Activated CD8-positive, alpha-beta T cell treated with anti-CD3 and anti-CD28 coated beads, Interleukin-2, amount 10 ng/mL, durations not matched to agents 7 days and 5 days (primary cell): ENCODE data around the gene KLF7. TPM values are rescaled to one million over a fixed set of nuclear protein-coding genes. Genes with fewer than 3 reads are reported as not detected.
A peak's percentile ranks its signal among the peaks of the same experiment; 100 is the strongest.

Experiments used
- ATAC-seq: fragments of 150-1000 bp; cut with Tn5 transposase; one replicate; pipeline ENCODE4 v1.10.0; 2021; ENCODE audit warnings: moderate library complexity
- CTCF ChIA-PET: fragments of 350-600 bp; sonication (Branson Sonifier 250); formaldehyde crosslinking; loops from one replicate; lab custom pipeline; 2021; ENCODE audit warnings: antibody characterized with exemption; lab: Charles Lee
- POLR2A ChIA-PET: fragments of 350-600 bp; sonication (Branson Sonifier 250); formaldehyde crosslinking; loops from one replicate; lab custom pipeline; 2021; ENCODE audit warnings: antibody characterized with exemption; lab: Charles Lee
- DNase-seq: peaks from one replicate; pipeline ENCODE4 v3.0.0-alpha.2; 2020
- H3K27ac Mint-ChIP-seq: one replicate; pipeline ENCODE4 v1.8.0; 2021; ENCODE audit warnings: mild to moderate bottlenecking, mixed read lengths
- H3K27me3 Mint-ChIP-seq: one replicate; pipeline ENCODE4 v1.8.0; 2021; ENCODE audit warnings: low read depth, mixed read lengths
- H3K36me3 Mint-ChIP-seq: one replicate; pipeline ENCODE4 v1.8.0; 2021; ENCODE audit warnings: low read depth, mixed read lengths
- H3K4me1 Mint-ChIP-seq: one replicate; pipeline ENCODE4 v1.8.0; 2021; ENCODE audit warnings: low read depth, mixed read lengths
- H3K4me3 Mint-ChIP-seq: one replicate; pipeline ENCODE4 v1.8.0; 2021; ENCODE audit warnings: mild to moderate bottlenecking, mixed read lengths
- H3K9me3 Mint-ChIP-seq: one replicate; pipeline ENCODE4 v1.8.0; 2022; ENCODE audit warnings: mixed read lengths; ENCODE audit not compliant: insufficient read depth
- total RNA-seq, 2 experiments: library from RNA; stranded (reverse); gene quantifications; one replicate each; pipeline ENCODE4 v1.2.3, GENCODE V29; 2021

KLF7 gene
- total RNA-seq, 2 experiments from 2014 or later: 16.5 to 19.2 TPM

DNA sequence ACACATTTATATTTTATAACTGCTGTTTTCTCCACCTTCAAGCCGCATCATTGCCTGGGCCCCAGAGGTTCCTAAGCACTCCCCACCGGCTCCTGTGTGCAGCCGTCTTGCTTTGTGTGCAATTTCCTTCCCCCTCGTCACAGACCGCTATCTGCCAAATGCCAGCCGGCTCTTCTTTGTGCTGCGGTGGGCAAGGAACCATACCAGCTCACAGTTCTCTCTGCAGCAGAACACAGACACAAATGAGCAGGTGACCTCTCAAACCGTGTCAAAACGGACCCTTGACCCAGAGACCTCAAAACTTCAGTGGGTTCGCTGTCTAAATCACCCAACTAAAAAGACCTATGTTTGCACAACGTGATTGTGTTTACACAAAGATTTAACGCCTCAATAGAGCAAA, 58.2 kb downstream of the KLF7 start:
- POLR2A ChIA-PET: interaction anchor here (0.6 kb wide), 1 partner anchor 55 kb away, joined by 4 read pairs; no protein-coding TSS in a partner anchor
- CTCF ChIA-PET: interaction anchor here (0.5 to 1.4 kb wide), 3 partner anchors 46 to 132 kb away, joined by 3 read pairs; no protein-coding TSS in a partner anchor
- no peak for ATAC-seq
- Mint-ChIP-seq H3K9me3 (no peaks in the 10 kb centered on the region), H3K4me3 (no peak overlapping the region), H3K27me3 (no peaks in the 10 kb centered on the region), H3K27ac (peak overlapping the region; percentile 37), H3K4me1 (peaks cover 26% of the 10 kb centered on the region), H3K36me3 (peaks cover 24% of the 10 kb centered on the region)
- no peak for DNase-seq

DNA sequence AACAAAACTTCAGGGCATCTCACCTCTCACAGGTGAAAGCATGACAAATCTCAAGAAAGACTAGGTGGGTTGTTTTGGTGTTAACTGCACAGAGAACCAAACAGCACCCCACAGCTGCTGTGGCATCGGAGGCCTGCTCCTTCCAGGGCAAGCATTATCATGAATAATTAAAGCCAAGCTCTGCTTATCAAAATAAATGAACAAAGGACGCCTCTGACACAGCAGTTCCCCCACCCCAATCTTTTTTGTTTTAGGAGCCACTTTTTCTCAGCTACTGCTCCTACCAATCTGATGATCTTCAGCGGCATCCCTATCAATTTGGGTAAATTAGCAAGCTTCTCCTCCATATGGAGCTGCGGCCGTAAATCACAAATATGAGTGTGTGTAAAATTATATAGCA, 58.6 kb downstream of the KLF7 start:
- H3K4me1 Mint-ChIP-seq: peaks cover 23% of the 10 kb centered on the region
- H3K4me3 Mint-ChIP-seq: no peak overlapping the region
- H3K9me3 Mint-ChIP-seq: no peaks in the 10 kb centered on the region
- ATAC-seq (no peak), DNase-seq (no peak)
- no peak overlapping the region for H3K27ac Mint-ChIP-seq
- POLR2A ChIA-PET: interaction anchor here (0.6 kb wide), 1 partner anchor 55 kb away, joined by 4 read pairs; no protein-coding TSS in a partner anchor
- CTCF ChIA-PET: interaction anchor here (1.1 to 1.4 kb wide), 2 partner anchors 48 to 133 kb away, joined by 3 read pairs; no protein-coding TSS in a partner anchor
- H3K27me3 Mint-ChIP-seq: no peaks in the 10 kb centered on the region
- peaks cover 22% of the 10 kb centered on the region for H3K36me3 Mint-ChIP-seq

DNA sequence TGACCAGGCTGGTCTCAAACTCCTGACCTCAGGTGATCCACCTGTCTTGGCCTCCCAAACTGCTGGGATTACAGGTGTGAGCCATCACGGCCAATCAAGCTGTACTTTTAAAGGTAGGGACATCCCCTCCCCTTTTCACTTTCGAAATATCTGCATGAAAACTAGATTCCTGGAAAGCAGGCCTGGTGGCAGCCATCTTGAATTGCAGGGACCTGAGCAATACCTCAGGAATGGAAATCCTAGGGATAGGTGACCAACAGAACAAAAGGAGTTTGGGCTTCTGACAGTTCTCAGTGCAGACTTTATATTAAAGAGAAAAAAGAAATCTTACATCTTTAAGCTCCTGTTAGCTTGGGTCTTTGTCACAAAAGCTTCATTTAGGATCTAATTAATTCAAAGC, 62.6 kb downstream of the KLF7 start:
- ChIA-PET CTCF (interaction anchor here (1.0 to 1.2 kb wide), 2 partner anchors 29 to 250 kb away, joined by 3 read pairs; no protein-coding TSS in a partner anchor), POLR2A (no interaction called here)
- Mint-ChIP-seq H3K27ac (no peak overlapping the region), H3K27me3 (no peaks in the 10 kb centered on the region), H3K9me3 (no peaks in the 10 kb centered on the region), H3K4me3 (no peak overlapping the region), H3K4me1 (peaks cover 7% of the 10 kb centered on the region), H3K36me3 (peaks cover 27% of the 10 kb centered on the region)
- DNase-seq (no peak), ATAC-seq (no peak)

DNA sequence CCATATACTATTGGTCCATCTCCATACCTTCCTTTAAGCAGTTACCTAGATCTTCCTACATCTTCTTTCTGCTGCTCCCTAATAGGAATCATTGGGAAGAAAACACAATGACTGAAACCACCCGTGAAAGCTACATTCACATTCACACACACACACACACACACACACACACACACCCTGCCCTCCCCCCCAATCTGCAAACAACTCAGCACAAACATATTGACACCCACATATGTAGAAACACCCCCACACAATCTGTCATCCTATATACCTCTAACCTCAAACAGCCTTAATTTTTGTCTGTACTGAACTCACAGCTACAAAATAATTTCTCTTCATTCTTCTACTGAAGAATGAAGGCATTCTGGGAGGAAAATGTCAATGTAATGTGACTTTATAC, 63.8 kb downstream of the KLF7 start:
- Mint-ChIP-seq H3K36me3 (peaks cover 26% of the 10 kb centered on the region), H3K4me1 (no peaks in the 10 kb centered on the region), H3K27me3 (no peaks in the 10 kb centered on the region), H3K9me3 (no peaks in the 10 kb centered on the region), H3K27ac (no peak overlapping the region), H3K4me3 (no peak overlapping the region)
- POLR2A ChIA-PET: no interaction called here
- DNase-seq (no peak), ATAC-seq (no peak)
- CTCF ChIA-PET: no interaction called here

DNA sequence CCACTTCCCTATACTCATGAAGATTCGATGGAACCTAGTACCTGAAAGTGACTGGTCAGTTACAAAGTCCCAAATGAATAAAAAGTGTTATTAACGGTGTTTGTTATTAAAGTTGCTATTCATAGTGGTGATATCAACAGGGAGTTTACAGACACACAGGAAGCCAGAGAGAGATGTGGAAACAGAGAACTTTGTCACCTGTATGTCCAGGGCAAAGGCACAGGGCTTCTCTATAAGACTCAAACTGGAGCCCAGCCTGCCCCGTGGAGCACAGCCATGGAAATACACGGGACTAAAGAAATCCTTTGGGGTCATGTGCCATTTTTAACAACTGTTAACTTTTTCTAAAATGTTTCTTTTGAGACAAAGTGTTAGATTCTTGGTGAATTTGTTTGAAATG, 68.5 kb downstream of the KLF7 start:
- no peak for ATAC-seq
- no peak for DNase-seq
- peaks cover 18% of the 10 kb centered on the region for H3K36me3 Mint-ChIP-seq
- no peaks in the 10 kb centered on the region for H3K27me3 Mint-ChIP-seq
- ChIA-PET POLR2A (no interaction called here), CTCF (no interaction called here)
- no peak overlapping the region for H3K4me3 Mint-ChIP-seq
- H3K27ac Mint-ChIP-seq: no peak overlapping the region
- H3K4me1 Mint-ChIP-seq: no peaks in the 10 kb centered on the region
- no peaks in the 10 kb centered on the region for H3K9me3 Mint-ChIP-seq

DNA sequence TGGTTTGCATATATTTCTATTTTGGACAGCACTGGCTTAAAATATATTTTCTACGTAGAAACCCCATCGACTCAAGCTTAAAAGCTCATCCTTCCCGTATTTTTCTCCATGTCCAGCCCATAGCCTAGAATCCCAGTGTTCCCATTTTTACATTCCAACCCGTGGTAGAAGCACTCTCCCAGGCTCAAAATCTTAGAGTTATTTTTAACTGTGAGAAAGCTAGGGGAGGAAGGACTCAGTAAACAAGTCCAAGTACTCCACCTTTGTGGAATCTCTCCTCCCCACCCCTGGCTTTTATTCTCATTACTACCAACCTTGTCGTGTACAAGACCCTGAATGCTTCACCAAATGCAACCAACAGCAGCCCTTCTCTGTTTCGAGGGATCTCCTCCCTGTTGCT, 69.8 kb downstream of the KLF7 start:
- H3K4me1 Mint-ChIP-seq: peaks cover 3% of the 10 kb centered on the region
- ChIA-PET CTCF (interaction anchor here (1.1 kb wide), 1 partner anchor 10 kb away, joined by 3 read pairs; no protein-coding TSS in a partner anchor), POLR2A (no interaction called here)
- no peaks in the 10 kb centered on the region for H3K27me3 Mint-ChIP-seq
- DNase-seq (no peak), ATAC-seq (no peak)
- no peaks in the 10 kb centered on the region for H3K9me3 Mint-ChIP-seq
- H3K27ac Mint-ChIP-seq: no peak overlapping the region
- H3K36me3 Mint-ChIP-seq: peaks cover 19% of the 10 kb centered on the region
- no peak overlapping the region for H3K4me3 Mint-ChIP-seq

DNA sequence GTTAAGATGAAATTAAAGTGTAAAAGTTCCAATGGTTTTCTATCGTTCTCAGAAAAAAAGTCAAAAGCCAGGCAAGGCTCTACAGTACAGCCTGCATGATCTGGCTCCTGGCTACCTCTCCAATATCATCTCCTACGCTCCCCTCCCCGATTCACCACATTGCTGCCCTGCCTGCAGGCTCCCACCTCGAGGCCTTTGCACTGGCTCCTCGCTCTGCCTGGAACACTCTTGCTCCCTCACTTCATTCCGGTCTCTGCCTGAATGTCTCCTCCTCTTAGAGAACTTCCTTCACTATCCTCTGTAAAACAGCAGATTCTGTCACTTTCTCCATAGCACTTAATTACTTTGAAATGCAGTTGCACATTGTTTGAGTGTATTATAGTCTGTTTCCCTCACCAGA, 72.5 kb downstream of the KLF7 start:
- CTCF ChIA-PET: no interaction called here

DNA sequence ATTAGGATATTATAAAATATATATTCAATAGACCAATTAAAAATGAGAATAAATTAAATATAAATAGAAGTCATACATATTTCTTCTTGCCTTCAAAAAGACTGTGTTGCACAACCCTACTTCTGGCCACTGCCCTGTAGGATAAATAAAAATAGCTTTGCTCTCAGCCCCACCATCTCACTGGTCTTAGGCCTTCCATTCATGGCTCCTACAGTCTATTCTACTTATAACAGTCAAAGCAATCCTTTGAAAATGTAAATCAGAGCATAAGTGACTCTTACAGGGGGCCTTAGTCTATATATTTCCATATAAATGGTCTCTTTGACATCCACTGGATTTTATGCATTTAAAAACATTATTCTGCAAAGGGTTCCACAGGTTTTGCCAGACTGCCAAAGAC, 72.9 kb downstream of the KLF7 start:
- H3K9me3 Mint-ChIP-seq: no peaks in the 10 kb centered on the region
- no peak overlapping the region for H3K4me3 Mint-ChIP-seq
- POLR2A ChIA-PET: no interaction called here
- no peak for DNase-seq
- H3K4me1 Mint-ChIP-seq: peaks cover 28% of the 10 kb centered on the region
- H3K27ac Mint-ChIP-seq: no peak overlapping the region
- CTCF ChIA-PET: no interaction called here
- H3K36me3 Mint-ChIP-seq: peaks cover 14% of the 10 kb centered on the region
- no peak for ATAC-seq
- H3K27me3 Mint-ChIP-seq: no peaks in the 10 kb centered on the region

More for the DNA sequence above, 72.5 kb downstream of the KLF7 start:
- Mint-ChIP-seq H3K4me1 (peaks cover 25% of the 10 kb centered on the region), H3K27ac (no peak overlapping the region), H3K9me3 (no peaks in the 10 kb centered on the region), H3K27me3 (no peaks in the 10 kb centered on the region), H3K36me3 (peaks cover 12% of the 10 kb centered on the region), H3K4me3 (no peak overlapping the region)
- POLR2A ChIA-PET: no interaction called here
- DNase-seq (no peak), ATAC-seq (no peak)

DNA sequence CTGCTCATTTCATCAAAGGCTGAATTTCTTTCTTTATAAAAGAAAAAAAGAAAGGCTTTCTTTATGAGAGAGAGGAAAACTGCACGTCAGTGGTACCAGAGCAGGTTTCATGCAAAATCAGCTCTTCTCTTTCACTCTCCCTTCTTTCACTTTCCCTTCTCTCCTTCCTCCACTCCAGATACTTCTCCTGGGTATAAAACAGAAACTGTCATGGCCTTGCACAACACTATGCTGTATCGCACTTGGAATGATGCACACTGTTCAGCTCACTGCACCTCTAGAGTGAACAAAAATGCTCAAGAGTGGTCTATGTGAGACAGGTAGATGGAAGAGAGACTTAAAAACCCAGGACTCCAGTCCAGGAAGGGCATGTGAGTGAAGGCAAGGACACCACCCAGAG, 73.8 kb downstream of the KLF7 start:
- Mint-ChIP-seq H3K4me1 (peaks cover 28% of the 10 kb centered on the region), H3K27ac (no peak overlapping the region), H3K27me3 (no peaks in the 10 kb centered on the region), H3K36me3 (peaks cover 14% of the 10 kb centered on the region), H3K4me3 (no peak overlapping the region), H3K9me3 (no peaks in the 10 kb centered on the region)
- ChIA-PET CTCF (no interaction called here), POLR2A (no interaction called here)
- ATAC-seq: no peak
- DNase-seq: no peak

DNA sequence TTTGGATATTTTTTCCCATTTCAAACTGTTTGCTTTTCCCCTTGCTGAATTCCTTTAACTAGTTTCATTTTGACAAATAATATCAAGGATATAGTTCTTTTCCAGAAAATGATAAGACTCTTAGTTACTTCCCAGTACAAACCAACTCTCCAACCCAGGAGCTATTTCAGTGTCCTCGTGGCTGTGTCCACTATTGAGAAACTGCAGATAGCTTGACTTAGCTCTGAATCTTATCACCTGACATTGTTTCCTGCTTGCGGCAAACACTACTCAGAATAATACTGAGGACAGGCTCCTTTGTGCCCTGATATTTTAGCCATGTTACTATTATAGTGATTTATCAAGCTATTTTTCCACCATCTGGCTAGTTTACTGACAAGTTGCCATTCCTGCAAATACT, 74.6 kb downstream of the KLF7 start:
- Mint-ChIP-seq H3K4me3 (no peak overlapping the region), H3K27me3 (no peaks in the 10 kb centered on the region), H3K36me3 (peaks cover 21% of the 10 kb centered on the region), H3K4me1 (peaks cover 28% of the 10 kb centered on the region), H3K9me3 (no peaks in the 10 kb centered on the region), H3K27ac (no peak overlapping the region)
- DNase-seq (no peak), ATAC-seq (no peak)
- POLR2A ChIA-PET: no interaction called here
- CTCF ChIA-PET: no interaction called here

DNA sequence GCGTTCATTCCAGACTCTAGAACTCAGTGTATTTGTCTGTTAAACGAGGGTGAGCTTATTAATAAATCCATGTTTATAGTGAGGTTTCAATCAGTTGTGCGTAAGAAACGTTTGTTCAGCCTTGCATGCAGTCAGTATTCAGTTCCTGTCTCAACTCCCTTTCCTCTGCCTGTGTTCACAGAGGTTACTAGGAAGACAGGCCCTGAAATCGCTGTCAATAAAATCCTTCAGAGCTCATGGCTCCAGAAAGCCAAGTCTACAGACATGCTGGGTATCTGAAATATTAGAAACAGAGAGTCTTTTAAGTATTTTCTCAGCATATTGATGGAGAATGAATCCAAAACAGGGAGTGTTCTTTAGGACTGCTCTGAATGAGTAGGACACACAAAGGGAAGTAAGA, 75.4 kb downstream of the KLF7 start:
- POLR2A ChIA-PET: interaction anchor here (0.6 kb wide), 1 partner anchor 245 kb away, joined by 3 read pairs; no protein-coding TSS in a partner anchor
- CTCF ChIA-PET: interaction anchor here (1.0 kb wide), 1 partner anchor 17 kb away, joined by 3 read pairs; no protein-coding TSS in a partner anchor
- no peak overlapping the region for H3K4me3 Mint-ChIP-seq
- no peaks in the 10 kb centered on the region for H3K9me3 Mint-ChIP-seq
- peaks cover 28% of the 10 kb centered on the region for H3K36me3 Mint-ChIP-seq
- peaks cover 28% of the 10 kb centered on the region for H3K4me1 Mint-ChIP-seq
- no peak for DNase-seq
- no peak for ATAC-seq
- no peak overlapping the region for H3K27ac Mint-ChIP-seq
- no peaks in the 10 kb centered on the region for H3K27me3 Mint-ChIP-seq

DNA sequence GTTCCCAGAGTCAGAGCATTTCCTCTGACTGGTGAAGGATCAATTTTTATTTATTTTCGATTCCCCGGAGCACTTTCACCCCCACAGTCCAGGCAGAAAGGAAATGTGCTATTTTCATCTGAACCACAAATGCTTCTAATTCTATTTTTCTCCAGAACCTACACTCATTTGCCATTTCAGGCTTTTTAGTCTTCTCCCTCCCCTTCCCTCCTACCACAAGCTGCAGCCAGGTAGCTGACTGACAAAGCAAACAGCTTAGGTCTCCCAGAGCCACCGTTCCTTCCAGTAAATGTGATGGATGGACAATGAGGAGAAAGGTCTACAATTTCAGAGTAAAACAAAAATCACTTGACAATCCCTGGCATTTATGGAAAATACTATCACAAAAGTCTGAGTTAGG, 76.9 kb downstream of the KLF7 start:
- H3K4me3 Mint-ChIP-seq: no peak overlapping the region
- peaks cover 29% of the 10 kb centered on the region for H3K36me3 Mint-ChIP-seq
- no peak for DNase-seq
- H3K27me3 Mint-ChIP-seq: no peaks in the 10 kb centered on the region
- POLR2A ChIA-PET: no interaction called here
- peaks cover 28% of the 10 kb centered on the region for H3K4me1 Mint-ChIP-seq
- ATAC-seq: no peak
- CTCF ChIA-PET: interaction anchor here (0.9 kb wide), 1 partner anchor 247 kb away, joined by 3 read pairs; no protein-coding TSS in a partner anchor
- H3K27ac Mint-ChIP-seq: no peak overlapping the region
- no peaks in the 10 kb centered on the region for H3K9me3 Mint-ChIP-seq

DNA sequence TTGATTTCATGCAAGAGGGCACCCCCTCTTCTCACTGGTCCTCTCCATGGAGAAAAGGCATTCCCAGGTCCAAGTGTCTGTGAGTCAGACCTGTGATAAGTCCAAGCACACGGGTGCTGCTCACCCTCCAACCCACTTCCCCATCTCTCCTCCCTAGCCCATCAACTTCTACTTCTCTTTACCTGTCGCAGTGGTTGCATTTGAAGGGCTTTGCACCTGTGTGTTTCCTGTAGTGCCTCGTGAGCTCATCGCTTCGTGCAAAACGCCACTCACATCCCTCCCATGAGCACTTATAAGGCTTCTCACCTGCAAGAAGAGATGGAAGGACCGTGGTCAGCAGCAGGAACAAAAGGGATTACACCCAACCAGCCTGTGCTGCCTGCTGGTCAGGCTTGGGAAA, 77.5 kb downstream of the KLF7 start:
- no peak for ATAC-seq
- ChIA-PET POLR2A (no interaction called here), CTCF (no interaction called here)
- Mint-ChIP-seq H3K27me3 (no peaks in the 10 kb centered on the region), H3K36me3 (peaks cover 27% of the 10 kb centered on the region), H3K4me3 (no peak overlapping the region), H3K27ac (no peak overlapping the region), H3K9me3 (no peaks in the 10 kb centered on the region), H3K4me1 (peaks cover 31% of the 10 kb centered on the region)
- DNase-seq: no peak
